Activated CD4-positive, CD25-positive, alpha-beta regulatory T cell treated with anti-CD3 and anti-CD28 coated beads, Interleukin-2, amount 50 U/mL, for 24 hours (primary cell): ENCODE data around the gene BMERB1.

ENCODE experiments used
- ATAC-seq, 2 donors: fragments of 150-1000 bp; cut with Tn5 transposase; one replicate each; pipeline ENCODE4 v1.10.0; 2021; ENCODE audit warnings: mild to moderate bottlenecking in 1 of 2, moderate library complexity in 1 of 2

Gene BMERB1

DNA sequence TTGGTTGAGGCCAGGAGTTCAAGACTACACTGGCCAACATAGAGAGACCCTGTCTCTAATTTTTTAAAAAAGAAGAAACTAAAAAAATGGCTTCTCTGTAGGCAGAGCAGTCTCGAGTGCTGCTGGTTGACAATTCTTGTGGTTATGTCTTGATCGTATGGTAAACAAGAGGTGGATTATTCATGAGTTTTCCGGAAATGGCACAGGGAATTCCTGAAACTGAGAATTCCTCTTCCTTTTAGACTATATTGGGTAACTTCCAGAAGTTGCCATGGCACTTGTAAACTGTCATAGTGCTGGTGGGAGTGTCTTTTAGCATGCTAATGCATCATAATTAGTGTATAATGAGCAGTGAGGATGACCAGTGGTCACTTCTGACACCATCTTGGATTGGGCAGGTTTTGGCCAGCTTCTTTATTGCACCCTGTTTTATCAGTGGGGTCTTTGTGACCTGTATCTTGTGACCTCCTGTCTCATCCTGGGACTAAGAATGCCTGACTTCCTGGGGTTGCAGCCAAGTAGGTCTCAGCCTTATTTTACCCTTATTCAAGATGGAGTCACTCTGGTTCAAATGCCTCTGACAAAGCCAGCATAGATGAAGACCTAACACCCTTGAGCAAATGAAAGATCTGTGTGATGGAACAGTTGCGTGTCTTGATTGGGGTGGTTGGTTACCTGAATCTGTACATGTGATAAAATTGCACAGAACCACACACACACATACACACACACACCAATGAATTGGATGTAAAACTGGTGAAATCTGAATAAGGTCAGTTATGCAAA, 30.2 kb downstream of the BMERB1 start:
- no peak for ATAC-seq

DNA sequence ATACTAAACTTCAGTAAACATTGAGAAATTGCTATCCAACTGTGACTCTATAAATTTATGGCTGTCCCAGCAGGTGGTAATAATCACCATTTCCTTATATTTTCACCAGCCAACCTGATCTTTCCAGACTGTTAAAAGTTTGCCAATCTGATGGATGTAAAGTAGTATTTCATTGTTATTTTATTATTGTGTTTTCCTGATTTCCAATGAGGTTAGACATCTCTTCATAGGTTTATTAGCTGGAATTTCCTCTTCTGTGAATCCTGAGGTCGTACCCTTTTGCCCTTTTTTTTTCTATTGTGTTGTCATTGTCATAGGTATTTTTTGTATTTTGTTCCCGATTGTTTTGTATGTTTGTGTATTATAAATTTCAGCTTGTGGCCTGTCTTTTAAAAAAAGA, 31.7 kb downstream of the BMERB1 start:
- ATAC-seq, result no peak

DNA sequence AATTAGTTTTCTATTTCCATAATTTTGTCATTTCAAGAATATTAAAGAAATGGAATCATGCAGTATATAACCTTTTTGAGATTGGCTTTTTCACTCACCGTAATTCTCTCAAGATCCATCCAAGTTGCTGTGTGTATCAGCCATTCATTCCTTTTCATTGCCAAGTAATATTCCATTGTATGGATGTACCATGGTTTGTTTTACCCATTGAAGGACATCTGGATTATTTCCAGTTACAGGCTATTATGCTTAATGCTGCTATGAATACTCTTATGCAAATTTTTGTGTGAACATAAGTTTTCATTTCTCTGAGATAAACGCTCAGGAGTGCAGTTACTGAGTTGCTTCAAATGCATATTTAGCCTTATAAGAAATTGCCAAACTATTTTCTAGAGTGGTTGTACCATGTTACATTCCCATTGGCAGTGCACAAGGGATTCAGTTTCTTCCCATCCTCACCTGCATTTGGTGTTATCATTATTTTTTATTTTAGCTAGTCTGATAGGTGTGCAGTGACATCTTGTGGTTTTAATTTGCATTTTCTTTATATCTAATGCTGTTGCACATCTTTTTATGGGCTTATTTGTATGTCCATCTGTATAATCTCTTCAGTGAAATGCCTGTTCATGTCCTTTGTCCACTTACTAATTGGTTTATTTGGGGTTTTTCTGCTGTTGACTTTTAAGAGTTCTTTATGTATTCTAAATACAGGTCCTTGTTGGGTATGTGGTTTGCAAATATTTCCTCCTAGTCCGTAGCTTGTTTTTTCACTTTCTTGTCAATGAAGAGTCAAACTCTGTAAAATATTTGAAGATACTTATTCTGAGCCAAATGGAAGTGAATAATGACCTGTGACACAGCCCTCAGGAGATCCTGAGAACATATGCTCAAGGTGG, 32.7 kb downstream of the BMERB1 start:
- no peak for ATAC-seq

DNA sequence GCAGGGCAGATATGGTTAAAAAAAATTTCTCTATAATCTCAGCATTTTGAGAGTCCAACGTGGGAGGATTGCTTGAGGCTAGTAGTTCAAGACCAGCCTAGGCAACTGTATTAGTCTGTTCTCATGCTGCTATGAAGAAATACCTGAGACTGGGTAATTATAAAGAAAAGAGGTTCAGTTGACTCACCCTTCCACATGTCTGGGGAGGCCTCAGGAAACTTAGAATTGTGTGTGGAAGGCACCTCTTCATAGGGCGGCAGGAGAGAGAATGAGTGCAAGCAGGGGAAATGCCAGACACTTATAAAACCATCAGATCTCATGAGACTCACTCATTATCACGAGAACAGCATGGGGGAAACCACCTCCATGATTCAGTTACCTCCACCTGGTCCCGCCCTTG, 42.6 kb downstream of the BMERB1 start:
- ATAC-seq, result peak; percentile 46 to 73

DNA sequence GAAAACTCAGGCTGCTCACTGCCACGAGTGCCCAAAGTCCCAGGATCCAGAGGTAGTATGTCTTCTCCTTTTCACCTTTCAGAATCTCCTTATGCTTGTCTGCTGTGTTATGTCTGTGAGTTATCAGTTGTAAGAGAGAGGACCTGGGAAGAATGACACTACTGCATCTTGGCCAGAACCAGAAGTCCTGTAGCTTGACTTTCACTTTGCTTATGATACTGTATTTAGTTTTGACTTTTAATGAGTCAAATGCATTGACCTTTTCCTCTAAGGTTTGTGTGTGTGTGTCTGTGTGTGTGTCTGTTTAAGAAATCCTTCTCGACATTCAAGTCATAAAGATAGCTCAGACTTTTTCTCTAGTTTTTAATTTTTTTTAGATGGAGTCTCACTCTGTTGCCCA, 43.4 kb downstream of the BMERB1 start:
- peak; percentile 24 to 44 for ATAC-seq

DNA sequence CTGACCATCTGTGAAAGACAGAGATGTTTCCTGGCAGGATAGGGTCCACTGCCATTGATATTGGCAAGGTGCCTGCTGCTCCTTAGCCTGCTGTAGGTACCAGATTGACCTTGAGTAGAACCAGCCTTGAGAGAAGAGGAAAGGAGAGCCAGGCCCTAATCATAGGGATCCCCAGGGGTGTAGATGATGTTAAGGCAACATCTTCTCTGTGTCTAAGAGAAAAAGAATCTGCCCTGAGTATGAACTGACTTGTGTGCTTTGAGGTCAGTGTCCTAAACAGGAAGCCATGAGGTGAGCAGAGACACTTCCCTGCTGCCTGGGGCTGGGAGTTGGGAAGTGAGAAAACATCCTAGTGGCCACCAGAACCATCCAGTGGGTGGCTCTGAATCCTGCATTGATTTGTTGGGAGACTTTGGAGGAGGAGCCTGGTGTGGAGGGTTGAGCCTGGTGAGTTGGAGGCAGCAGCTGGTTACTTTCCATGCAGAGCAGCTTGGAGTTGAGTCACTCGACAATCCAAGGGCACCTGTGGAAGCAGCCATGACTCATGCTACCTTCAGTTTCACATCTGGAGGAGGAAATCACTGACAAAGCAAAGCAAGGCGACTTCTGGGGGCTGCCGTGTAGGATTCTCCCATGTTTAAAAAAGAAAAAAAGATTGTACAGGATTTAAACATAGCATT, 47.8 kb downstream of the BMERB1 start:
- peak; percentile 94 for ATAC-seq

- ATAC-seq, result no peak
Measured at GRCh38 chr16:15482748-15483298, 48.4 kb downstream of the BMERB1 start.

- ATAC-seq, result no peak
Measured at GRCh38 chr16:15483857-15484256, 49.5 kb downstream of the BMERB1 start.

GRCh38 chr16:15484662-15485061, 50.3 kb downstream of the BMERB1 start:
- no peak for ATAC-seq

DNA sequence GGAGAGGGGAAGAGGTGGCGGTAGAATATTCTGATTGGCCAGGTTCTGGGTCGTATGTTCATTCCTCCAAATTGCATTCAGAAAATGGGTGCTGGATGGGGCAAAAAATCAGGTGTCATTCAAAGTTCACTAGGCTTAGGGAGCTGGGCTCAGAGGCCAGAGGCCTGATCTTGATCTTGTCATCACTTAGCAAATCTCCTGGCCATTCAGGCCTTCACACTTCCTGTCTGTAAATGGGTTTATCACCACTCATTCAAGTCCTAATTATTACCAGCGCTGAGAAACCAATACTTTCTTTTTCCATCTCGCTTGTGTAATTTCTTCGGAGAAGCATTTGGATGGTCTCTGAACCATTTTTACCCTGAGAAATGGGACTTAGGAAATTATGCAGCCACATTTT, 50.8 kb downstream of the BMERB1 start:
- no peak for ATAC-seq

DNA sequence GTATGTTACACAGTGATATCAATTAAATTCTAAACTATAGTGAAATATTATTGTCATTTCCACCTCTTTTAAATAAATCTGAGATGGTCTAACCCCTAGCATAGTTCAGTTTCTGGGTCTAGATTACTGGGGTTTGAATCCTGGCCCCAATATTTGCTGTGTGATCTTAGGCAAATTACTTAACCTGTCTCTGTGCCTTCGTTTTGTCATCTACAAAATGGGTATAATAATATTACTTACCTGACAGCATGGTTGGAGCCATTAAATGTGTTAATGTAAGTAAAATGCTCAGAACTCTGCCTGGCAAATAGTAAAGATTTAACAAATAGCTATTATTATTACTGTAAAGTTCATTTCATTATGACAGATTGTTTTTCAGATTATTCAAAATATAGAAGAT, 52.3 kb downstream of the BMERB1 start:
- ATAC-seq, result no peak

DNA sequence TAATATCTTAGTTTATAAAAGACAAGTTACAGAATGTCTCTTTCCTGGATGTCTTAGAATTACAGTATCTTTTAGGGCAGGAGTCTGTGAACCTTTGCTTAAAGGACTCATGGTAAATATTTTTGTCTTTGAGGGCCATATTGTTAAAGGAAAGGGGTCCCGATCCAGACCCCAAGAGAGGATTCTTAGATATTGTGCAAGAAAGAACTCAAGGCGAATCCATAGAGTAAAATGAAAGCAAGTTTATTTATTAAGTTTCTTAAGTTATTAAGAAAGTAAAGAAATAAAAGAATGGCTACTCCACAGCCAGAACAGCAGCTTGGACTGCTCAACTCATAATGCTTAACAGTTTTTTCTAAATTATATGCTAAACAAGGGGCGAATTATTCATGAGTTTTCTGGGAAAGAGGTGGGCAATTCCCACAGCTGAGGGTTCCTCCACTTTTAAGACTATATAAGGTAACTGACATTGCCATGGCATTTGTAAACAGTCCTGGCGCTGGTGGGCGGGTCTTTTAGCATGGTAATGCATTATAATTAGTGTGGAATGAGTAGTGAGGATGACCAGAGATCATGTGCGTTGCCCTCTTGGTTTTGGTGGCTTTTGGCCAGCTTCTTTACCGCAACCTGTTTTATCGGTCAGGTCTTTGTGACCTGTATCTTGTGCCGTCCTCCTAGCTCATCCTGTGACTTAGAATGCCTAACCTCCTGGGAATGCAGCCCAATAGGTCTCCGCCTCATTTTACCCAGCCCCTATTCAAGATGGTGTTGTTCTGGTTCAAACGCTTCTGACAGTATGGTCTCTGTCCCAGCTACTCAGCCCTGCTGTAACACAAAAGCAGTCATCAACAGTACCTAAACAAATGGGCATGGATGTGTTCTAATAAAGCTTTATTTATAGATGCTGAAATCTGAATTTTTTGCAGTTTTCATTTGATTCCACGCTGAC, 53.2 kb downstream of the BMERB1 start:
- ATAC-seq, result no peak

DNA sequence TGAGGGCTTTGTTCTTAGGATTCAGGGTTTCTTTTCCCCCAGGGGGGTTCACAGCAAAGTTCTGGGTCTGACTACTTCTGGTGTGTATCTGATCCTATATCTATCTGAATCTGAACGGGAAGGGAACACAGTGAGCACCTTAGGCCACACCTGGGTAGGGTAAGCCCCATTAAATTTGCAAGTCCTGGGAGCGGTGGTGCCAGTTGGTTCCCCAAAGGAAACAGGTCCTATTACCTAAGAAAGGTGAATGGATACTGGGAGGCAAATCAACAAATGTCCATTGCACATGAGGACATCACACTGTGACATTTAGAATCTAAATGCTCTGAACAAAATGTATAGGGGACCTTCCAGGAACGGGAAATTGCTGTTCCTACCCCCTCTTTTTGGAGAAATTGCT, 54.6 kb downstream of the BMERB1 start:
- ATAC-seq, result no peak

DNA sequence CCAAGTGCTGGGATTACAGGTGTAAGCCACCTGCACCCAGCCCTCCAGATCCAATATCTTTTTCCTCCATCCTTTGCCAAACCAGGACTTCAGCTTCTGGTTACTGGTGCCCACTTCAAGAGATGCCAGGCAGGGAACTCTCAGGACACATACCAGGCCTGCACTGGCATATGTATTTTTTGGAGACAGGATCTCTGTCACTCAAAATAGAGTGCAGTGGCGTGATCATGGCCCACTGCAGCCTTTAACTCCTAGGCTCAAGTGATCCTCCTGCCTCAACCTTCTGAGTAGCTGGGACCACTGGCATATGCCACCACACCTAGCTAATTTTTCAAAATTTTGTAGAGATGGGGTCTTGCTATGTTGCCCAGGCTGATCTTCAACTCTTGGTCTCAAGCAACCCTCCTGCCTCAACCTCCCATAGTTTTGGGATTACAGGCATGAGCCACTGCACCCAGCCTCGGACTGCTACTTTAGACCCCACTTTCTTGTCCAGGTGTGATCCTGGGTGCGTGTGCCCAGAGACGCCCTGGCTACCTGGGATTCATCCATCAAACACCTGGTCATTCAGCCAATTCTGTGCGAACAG, 55.8 kb downstream of the BMERB1 start:
- ATAC-seq, result no peak

GRCh38 chr16:15491411-15491810, 57.0 kb downstream of the BMERB1 start:
- no peak for ATAC-seq

DNA sequence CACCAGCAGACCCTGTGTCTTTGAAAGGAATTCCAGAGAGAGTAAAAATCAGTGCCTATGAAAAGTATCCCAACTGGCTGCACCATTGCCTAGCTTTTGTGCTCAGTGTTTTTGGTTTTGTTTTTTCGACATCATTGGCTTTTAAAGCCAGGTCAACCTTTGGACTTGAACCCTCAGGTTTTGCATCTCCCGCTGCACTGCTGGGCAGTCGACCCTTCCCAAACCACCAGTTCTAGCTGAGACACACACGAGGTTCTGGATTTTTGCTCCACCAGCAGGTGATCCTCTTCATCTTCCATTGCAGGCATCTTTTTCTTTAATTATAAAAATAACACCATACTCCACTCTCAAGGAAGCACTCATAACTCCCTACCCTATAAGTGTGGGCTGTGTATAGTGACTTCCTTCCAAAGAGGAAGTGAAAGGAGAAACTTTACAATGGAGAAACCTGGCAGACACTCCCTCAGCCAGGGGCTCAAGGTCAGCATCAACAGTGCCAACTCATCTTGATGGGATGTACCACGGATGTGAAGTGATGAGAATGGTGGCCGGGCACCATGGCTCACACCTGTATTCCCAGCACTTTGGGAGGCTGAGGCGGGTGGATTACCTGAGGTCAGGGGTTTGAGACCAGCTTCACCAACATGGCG, 57.8 kb downstream of the BMERB1 start:
- no peak for ATAC-seq

GRCh38 chr16:15493466-15494180, 59.2 kb downstream of the BMERB1 start:
- no peak for ATAC-seq

DNA sequence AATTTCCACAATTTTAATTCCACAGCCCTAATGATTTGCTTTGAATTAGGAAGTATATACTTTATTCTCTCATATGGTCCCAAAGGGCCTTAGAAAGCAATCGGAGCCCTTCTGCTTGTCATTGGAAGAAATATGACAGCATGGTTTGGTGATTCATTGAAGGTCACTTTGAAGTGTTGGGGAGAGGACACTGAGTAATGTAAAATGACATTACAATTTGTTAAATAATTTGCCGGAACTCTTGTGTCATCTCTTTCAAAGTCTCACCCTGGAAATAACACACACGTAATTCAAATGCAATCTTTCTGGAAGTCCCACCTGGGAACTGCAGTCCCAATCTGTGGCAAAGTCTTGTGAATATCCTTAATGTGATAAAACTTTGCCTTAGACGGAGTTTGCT, 59.8 kb downstream of the BMERB1 start:
- ATAC-seq, result peak; percentile 77

GRCh38 chr16:15495898-15496297, 61.5 kb downstream of the BMERB1 start:
- ATAC-seq, result peak in 1 of 2 donors; percentile 56
